Measurements from ENCODE around the gene RUNX3. TPM values are rescaled to one million over a fixed set of nuclear protein-coding genes. Genes with fewer than 3 reads are reported as not detected.

The RUNX3 gene
- total and polyA plus RNA-seq, 7 donors, result 0.36 to 18.0 (median 1.2) TPM; not detected in 1

DNA sequence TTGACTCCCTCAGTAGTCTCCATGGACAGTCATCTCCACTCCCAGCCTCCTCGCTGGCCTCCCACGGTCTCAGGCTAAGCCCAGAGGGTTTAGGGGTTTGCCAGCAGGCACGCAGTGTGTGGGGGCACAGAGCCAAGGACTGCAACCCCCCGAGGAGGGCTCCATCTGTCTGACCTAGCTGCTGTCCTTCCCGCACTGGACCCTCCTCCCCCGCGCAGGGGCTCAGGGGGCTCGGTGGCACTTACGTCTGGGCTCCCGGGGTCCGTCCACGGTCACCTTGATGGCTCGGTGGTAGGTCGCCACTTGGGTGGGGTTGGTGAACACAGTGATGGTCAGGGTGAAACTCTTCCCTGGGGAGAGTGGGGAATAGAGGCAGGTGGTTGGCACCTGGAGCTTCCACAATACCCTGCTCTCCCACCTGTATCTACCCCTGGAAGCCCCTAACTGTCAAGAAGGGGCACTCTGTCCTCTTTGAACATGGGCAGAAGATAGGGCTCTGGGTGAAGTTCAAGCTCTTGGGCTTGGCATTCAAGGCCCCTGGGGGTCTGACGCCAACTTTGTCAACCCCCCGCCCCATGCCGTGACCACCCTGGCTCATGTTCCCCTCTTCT lies 11.0 kb downstream of the RUNX3 start:
- Histone ChIP-seq H3K9me3 (no peaks in the 10 kb centered on the region), H3K27ac (no peak overlapping the region), H3K4me1 (peaks cover 0 to 12% (median 6%) of the 10 kb centered on the region in 4 donors), H3K27me3 (peaks cover 0 to 8% (median 0%) of the 10 kb centered on the region in 3 donors), H3K36me3 (no peaks in the 10 kb centered on the region), H3K4me3 (no peak overlapping the region)
- DNase-seq, result no peak
- intact Hi-C loops (cut with DNase I), result no loop called here
- 90 to 92% methylated on average over 17 of the region's 17 CpGs for WGBS, 2 donors
- no peak for TF ChIP-seq POLR2AphosphoS5 (IDR thresholded peaks at IDR 0.05)
- TF ChIP-seq POLR2A (IDR thresholded peaks at IDR 0.05), result no peak
- TF ChIP-seq EP300 (IDR thresholded peaks at IDR 0.05), result no peak
- TF ChIP-seq, protein P1, sequence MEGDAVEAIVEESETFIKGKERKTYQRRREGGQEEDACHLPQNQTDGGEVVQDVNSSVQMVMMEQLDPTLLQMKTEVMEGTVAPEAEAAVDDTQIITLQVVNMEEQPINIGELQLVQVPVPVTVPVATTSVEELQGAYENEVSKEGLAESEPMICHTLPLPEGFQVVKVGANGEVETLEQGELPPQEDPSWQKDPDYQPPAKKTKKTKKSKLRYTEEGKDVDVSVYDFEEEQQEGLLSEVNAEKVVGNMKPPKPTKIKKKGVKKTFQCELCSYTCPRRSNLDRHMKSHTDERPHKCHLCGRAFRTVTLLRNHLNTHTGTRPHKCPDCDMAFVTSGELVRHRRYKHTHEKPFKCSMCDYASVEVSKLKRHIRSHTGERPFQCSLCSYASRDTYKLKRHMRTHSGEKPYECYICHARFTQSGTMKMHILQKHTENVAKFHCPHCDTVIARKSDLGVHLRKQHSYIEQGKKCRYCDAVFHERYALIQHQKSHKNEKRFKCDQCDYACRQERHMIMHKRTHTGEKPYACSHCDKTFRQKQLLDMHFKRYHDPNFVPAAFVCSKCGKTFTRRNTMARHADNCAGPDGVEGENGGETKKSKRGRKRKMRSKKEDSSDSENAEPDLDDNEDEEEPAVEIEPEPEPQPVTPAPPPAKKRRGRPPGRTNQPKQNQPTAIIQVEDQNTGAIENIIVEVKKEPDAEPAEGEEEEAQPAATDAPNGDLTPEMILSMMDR (IDR thresholded peaks at IDR 0.05), result no peak

DNA sequence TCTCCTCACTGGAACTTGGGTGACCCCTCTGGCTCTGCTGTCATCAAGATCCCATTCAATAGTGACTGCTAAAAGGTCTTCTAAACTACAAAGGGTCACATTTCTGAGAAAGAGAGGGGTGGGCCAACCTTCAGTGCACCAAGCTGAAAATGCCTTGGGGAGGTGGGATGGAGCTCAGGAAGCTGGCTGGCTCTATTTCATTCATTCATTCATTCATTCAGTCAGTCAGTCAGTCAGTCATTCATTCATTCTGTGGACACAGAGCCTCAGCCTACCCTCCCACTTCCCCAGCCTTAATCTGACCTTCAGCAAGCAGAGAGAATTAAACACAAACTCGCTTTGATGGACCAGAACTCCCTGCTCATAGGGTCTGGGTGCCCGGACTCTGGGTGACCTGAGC lies 11.7 kb downstream of the RUNX3 start:
- WGBS, 2 donors, result 96 to 97% methylated on average over 2 of the region's 2 CpGs
- intact Hi-C loops (cut with DNase I), result no loop called here

DNA sequence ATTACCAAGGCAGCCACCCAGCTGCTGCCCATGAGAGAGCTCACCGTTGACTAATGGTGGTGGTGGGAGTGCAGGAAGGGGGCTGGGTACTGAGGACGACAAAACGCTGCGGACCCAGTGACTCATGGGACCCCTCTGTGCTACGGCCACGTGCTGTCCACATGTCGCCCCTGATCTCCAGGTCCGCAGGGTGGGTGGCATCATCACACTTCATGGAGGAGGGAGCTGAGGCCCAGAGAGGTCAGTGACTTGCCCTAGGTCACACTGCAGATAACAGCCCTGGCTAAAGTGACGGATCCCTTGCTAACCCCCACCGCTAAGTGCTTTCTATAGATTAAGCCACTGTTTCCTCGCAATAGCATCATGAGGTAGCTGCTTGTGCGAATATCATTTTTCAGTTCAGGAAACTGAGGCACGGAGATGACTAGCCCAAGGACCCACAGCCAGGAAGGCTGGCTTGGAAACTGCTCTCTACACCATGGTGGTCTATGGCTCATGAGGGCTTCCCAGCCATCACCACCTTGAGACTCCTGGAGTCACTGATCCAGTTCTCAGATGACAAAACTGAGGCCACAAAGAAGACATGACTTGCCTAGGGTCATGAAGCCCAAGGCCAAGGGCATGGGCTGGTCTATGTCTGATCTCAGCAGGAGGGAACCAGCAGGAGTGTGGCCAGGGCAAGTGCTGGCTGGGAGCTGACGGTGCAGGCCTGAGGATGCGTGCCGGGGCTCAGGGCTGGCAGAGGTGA lies 12.6 kb downstream of the RUNX3 start:
- H3K4me1 ChIP-seq, result peaks cover 0 to 15% (median 8%) of the 10 kb centered on the region in 4 donors
- H3K9me3 ChIP-seq, result no peaks in the 10 kb centered on the region
- intact Hi-C loops (cut with DNase I), result no loop called here
- H3K27me3 ChIP-seq, result no peaks in the 10 kb centered on the region
- no peak overlapping the region for H3K4me3 ChIP-seq
- WGBS, 2 donors, result 95% methylated on average over 16 of the region's 16 CpGs
- no peak for DNase-seq
- H3K36me3 ChIP-seq, result no peaks in the 10 kb centered on the region
- no peak overlapping the region for H3K27ac ChIP-seq
- TF ChIP-seq POLR2A (IDR thresholded peaks at IDR 0.05) (no peak), EP300 (IDR thresholded peaks at IDR 0.05) (no peak), POLR2AphosphoS5 (IDR thresholded peaks at IDR 0.05) (no peak)
- TF ChIP-seq, protein P1 (IDR thresholded peaks at IDR 0.05), result no peak

More for the DNA sequence above, 11.7 kb downstream of the RUNX3 start:
- Histone ChIP-seq H3K4me3 (no peak overlapping the region), H3K27me3 (peaks cover 0 to 1% (median 0%) of the 10 kb centered on the region in 3 donors), H3K4me1 (peaks cover 0 to 15% (median 8%) of the 10 kb centered on the region in 4 donors), H3K27ac (no peak overlapping the region), H3K36me3 (no peaks in the 10 kb centered on the region), H3K9me3 (no peaks in the 10 kb centered on the region)
- TF ChIP-seq, protein P1 (IDR thresholded peaks at IDR 0.05), result no peak
- TF ChIP-seq POLR2AphosphoS5 (IDR thresholded peaks at IDR 0.05) (no peak), POLR2A (IDR thresholded peaks at IDR 0.05) (no peak), EP300 (IDR thresholded peaks at IDR 0.05) (no peak)
- no peak for DNase-seq

DNA sequence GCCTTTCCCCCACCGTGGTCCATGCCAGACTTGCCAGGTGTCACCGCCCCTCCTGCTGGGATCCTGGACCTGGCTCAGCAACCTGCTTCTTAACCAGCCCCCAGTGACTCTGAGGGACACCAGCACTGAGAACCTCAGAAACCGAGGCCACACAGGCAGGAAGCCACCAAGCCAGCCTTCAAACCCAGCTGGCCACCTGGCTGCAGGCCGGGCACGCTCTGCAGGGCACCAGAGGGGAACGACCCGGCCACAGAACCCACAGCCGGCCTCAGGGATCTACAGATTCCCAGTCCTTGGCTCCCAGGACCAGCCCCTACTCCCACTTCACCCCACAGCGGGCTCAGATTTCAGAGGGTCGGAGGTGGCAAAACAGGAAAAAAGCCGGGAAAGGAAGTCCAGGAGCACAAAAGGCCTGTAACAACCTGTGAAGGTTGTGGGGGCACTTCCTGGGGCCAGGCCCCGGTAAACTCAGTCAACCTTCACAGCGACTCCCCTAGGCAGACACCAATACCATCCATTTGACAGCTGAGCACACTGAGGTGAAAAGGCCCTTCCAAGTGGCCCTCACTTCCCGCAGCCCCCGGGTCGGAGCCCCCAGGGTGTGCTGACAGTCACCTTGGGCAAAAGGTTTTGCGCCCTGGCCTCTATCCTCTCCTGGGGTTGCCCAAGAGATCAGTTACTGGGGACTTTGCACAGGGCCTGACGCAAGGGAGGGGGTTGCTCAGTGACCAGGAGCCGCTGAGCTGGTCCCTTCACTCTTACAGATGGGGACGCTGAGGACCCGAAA lies 14.1 kb downstream of the RUNX3 start:
- Histone ChIP-seq H3K27me3 (no peaks in the 10 kb centered on the region), H3K4me1 (peaks cover 0 to 15% (median 8%) of the 10 kb centered on the region in 4 donors), H3K36me3 (no peaks in the 10 kb centered on the region), H3K27ac (no peak overlapping the region), H3K9me3 (no peaks in the 10 kb centered on the region), H3K4me3 (no peak overlapping the region)
- no peak for DNase-seq
- intact Hi-C loops (cut with DNase I), result no loop called here
- TF ChIP-seq EP300 (IDR thresholded peaks at IDR 0.05) (no peak), POLR2A (IDR thresholded peaks at IDR 0.05) (no peak), POLR2AphosphoS5 (IDR thresholded peaks at IDR 0.05) (no peak)
- TF ChIP-seq, protein P1 (IDR thresholded peaks at IDR 0.05), result no peak
- WGBS, 2 donors, result 79 to 90% methylated on average over 21 of the region's 21 CpGs

All from sigmoid colon (tissue), 7 donors.